HG03575 (cell line): ENCODE measurements around the gene GRIN2A.
"Not testable (repeated sequence)": the region's sequence is repeated elsewhere in the genome, so short reads cannot be mapped to it uniquely, and the experiment has no call there.

ENCODE experiments used
- ATAC-seq: cut with Tn5 transposase; IDR thresholded peaks from one replicate; pipeline ENCODE4 v1.9.1; 2021; ENCODE audit not compliant: unreplicated experiment, insufficient number of reproducible peaks, low FRiP score; ENCODE audit errors: extremely low read depth

GRIN2A gene

GRCh38 chr16:9908613-9909012 is 273.6 kb downstream of the GRIN2A start:
- no peak for ATAC-seq

- no peak for ATAC-seq
Measured at GRCh38 chr16:9907752-9908151, 274.5 kb downstream of the GRIN2A start.

GRCh38 chr16:9906218-9906617 is 276.0 kb downstream of the GRIN2A start:
- no peak for ATAC-seq

GRCh38 chr16:9904526-9904925 is 277.7 kb downstream of the GRIN2A start:
- ATAC-seq = no peak

GRCh38 chr16:9900576-9900975 is 281.7 kb downstream of the GRIN2A start:
- ATAC-seq = no peak

GRCh38 chr16:9898555-9898954 is 283.7 kb downstream of the GRIN2A start:
- no peak for ATAC-seq

GRCh38 chr16:9898124-9898523 is 284.1 kb downstream of the GRIN2A start:
- no peak for ATAC-seq

- ATAC-seq = no peak
Measured at GRCh38 chr16:9895817-9896216, 286.4 kb downstream of the GRIN2A start.

- no peak for ATAC-seq
Measured at GRCh38 chr16:9885876-9886275, 296.4 kb downstream of the GRIN2A start.

GRCh38 chr16:9885467-9885866 is 296.8 kb downstream of the GRIN2A start:
- ATAC-seq = no peak

GRCh38 chr16:9875981-9876380 is 306.2 kb downstream of the GRIN2A start:
- ATAC-seq = not testable (repeated sequence)

GRCh38 chr16:9874219-9874618 is 308.0 kb downstream of the GRIN2A start:
- no peak for ATAC-seq

GRCh38 chr16:9870962-9871361 is 311.3 kb downstream of the GRIN2A start:
- ATAC-seq = no peak

- no peak for ATAC-seq
Measured at GRCh38 chr16:9869776-9870175, 312.5 kb downstream of the GRIN2A start.

- no peak for ATAC-seq
Measured at GRCh38 chr16:9868606-9869149, 313.6 kb downstream of the GRIN2A start.

- ATAC-seq = no peak
Measured at GRCh38 chr16:9867176-9867575, 315.1 kb downstream of the GRIN2A start.

- ATAC-seq = no peak
Measured at GRCh38 chr16:9864461-9864860, 317.8 kb downstream of the GRIN2A start.

GRCh38 chr16:9862327-9862726 is 319.9 kb downstream of the GRIN2A start:
- ATAC-seq = no peak

- ATAC-seq = no peak
Measured at GRCh38 chr16:9860876-9861275, 321.4 kb downstream of the GRIN2A start.

GRCh38 chr16:9859701-9860327 is 322.4 kb downstream of the GRIN2A start:
- no peak for ATAC-seq

- no peak for ATAC-seq
Measured at GRCh38 chr16:9854675-9855074, 327.6 kb downstream of the GRIN2A start.
